SK-N-SH treated with all-trans-retinoic acid at 6 μM for 48 hours (cell line): ENCODE results near the gene PABPC1L.
"Not testable (repeated sequence)": the region's sequence is repeated elsewhere in the genome, so short reads cannot be mapped to it uniquely, and the experiment has no call there.

Experiments used
- ATAC-seq: fragments of 200-7000 bp; cut with Tn5 transposase; 3 replicates; pipeline ENCODE4 v1.9.1; 2020; ENCODE audit warnings: mild to moderate bottlenecking, moderate library complexity
- BACH2 ChIP-seq: fragments of 250-450 bp; sonication (Bioruptor Pico); IDR thresholded peaks from 2 replicates; pipeline ENCODE4 v1.9.0; 2021; ENCODE audit warnings: mild to moderate bottlenecking, borderline replicate concordance
- CSDC2 ChIP-seq: fragments of 250-450 bp; sonication (Bioruptor Pico); IDR thresholded peaks from 2 replicates; pipeline ENCODE4 v1.5.0; 2020; ENCODE audit warnings: mild to moderate bottlenecking, moderate library complexity
- ESRRG ChIP-seq: fragments of 250-450 bp; sonication (Bioruptor Pico); IDR thresholded peaks from 2 replicates; pipeline ENCODE4 v1.6.1; 2021; ENCODE audit warnings: mild to moderate bottlenecking
- GLIS3 ChIP-seq: fragments of 250-450 bp; sonication (Bioruptor Pico); IDR thresholded peaks from 2 replicates; pipeline ENCODE4 v1.5.0; 2020; ENCODE audit warnings: mild to moderate bottlenecking, moderate library complexity
- ISL1 ChIP-seq: fragments of 250-450 bp; sonication (Bioruptor Pico); IDR thresholded peaks from 2 replicates; pipeline ENCODE4 v2.1.2; 2022; ENCODE audit warnings: mild to moderate bottlenecking, moderate library complexity
- OSR1 ChIP-seq: fragments of 250-450 bp; sonication (Bioruptor Pico); IDR thresholded peaks from 2 replicates; pipeline ENCODE4 v1.8.0; 2022; ENCODE audit warnings: moderate library complexity, mild to moderate bottlenecking, inconsistent platforms
- PPARA ChIP-seq: fragments of 250-450 bp; sonication (Bioruptor Pico); IDR thresholded peaks from 2 replicates; pipeline ENCODE4 v1.5.0; 2020; ENCODE audit warnings: mild to moderate bottlenecking, borderline replicate concordance
- RARB ChIP-seq: fragments of 250-450 bp; sonication (Bioruptor Pico); IDR thresholded peaks from 2 replicates; pipeline ENCODE4 v1.8.0; 2021; ENCODE audit warnings: mild to moderate bottlenecking, moderate library complexity
- TOX ChIP-seq: fragments of 250-450 bp; sonication (Bioruptor Pico); IDR thresholded peaks from 2 replicates; pipeline ENCODE4 v1.8.0; 2021; ENCODE audit warnings: mild to moderate bottlenecking, moderate library complexity, borderline replicate concordance
- ZNF565 ChIP-seq: fragments of 450-650 bp; formaldehyde crosslinking; conservative IDR thresholded peaks from 2 replicates; pipeline ENCODE4 v1.5.0; 2020; ENCODE audit warnings: low read depth, mild to moderate bottlenecking, moderate library complexity
- ZNF70 ChIP-seq: fragments of 450-650 bp; formaldehyde crosslinking; IDR thresholded peaks from 2 replicates; pipeline ENCODE4 v1.5.0; 2020; ENCODE audit warnings: mild to moderate bottlenecking, moderate library complexity
- ZNF8 ChIP-seq: fragments of 450-650 bp; formaldehyde crosslinking; IDR thresholded peaks from 2 replicates; pipeline ENCODE4 v1.5.0; 2020; ENCODE audit warnings: mild to moderate bottlenecking, moderate library complexity
- TF ChIP-seq, protein P1 (sequence below): fragments of 250-450 bp; sonication (Bioruptor Pico); IDR thresholded peaks from 2 replicates; pipeline ENCODE4 v1.5.1; 2021; ENCODE audit warnings: mild to moderate bottlenecking, moderate library complexity
- TF ChIP-seq, protein P2 (sequence below): fragments of 250-450 bp; sonication (Bioruptor Pico); IDR thresholded peaks from 2 replicates; pipeline ENCODE4 v1.5.0; 2020; ENCODE audit warnings: mild to moderate bottlenecking, moderate library complexity
- TF ChIP-seq, protein P3 (sequence below): fragments of 250-450 bp; sonication (Bioruptor Pico); IDR thresholded peaks from 2 replicates; pipeline ENCODE4 v1.8.0; 2020; ENCODE audit warnings: mild to moderate bottlenecking, moderate library complexity, borderline replicate concordance
- TF ChIP-seq, protein P4 (sequence below): fragments of 250-450 bp; sonication (Bioruptor Pico); IDR thresholded peaks from 2 replicates; pipeline ENCODE4 v1.5.1; 2020; ENCODE audit warnings: low read depth, mild to moderate bottlenecking, moderate library complexity

Gene PABPC1L

DNA sequence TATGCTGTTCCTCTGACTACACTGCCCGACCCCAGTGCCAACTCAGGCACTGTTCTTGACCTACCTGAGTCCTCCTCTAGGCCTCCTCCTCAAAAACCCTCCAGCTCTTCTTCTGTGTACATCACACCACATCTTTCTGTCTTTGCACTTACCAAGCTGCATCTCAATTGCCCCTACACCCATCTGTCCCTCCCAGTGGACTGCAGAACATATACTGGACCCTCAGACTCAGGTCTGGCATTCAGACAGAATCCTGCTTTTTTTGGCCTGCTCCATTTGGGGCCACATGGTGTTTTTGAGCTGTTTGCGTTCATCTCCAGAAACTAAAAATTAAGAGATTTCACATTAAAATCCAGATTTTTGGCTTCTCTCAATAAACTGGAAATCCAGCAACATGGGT lies 47.6 kb upstream of the PABPC1L start (continued):
- no peak for TF ChIP-seq CSDC2 (CRISPR knock-in tag)

DNA sequence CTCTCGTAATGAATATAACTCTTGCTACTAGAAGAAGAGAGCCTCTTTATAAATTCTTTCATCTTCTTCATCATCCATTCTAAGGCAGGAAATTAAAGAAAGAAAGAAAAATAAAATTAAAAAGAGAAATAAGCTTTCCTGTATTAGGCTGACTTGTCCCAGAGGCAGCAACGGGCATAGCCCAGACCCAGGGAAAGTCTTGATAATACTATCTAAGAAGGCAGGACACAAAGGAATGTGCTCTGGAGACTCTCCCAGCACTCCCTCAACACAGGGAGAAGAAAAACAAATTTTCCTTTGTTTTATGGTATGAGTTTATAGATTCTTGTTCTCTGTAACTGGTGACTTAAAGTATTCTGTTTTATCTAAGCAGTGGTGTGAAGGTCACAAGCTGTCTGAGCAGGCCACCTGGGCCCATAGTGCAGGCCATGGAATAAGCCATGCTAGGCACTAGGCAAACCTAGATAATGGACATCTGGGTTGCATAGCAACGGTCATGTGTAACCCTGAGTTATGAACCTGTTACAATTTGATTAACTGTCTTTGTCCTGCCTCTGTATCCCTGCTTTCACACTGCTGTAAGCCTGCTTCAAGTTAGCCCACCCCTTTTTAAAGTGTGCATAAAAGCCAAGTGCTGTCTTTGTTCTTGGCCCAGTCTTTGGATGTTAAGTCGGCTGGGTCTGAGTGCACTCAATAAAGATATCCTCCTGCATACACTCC lies 46.3 kb upstream of the PABPC1L start:
- not testable (repeated sequence) for ATAC-seq

DNA sequence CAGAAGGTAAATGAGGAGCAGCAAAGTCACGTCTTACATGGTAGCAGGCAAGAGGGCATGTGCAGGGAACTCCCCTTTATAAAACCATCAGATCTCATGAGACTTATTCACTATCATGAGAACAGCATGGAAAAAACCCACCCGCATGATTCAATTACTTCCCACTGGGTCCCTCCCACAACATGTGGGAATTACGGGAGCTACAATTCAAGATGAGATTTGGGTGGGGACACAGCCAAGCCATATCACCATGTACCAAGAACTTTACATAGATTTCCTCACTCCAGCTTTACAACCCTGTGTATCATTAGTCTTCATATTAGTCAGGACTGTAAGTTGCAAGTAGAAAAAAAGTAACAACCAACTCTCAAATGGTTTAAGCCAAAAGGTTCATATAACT lies 45.4 kb upstream of the PABPC1L start:
- ATAC-seq = not testable (repeated sequence)

DNA sequence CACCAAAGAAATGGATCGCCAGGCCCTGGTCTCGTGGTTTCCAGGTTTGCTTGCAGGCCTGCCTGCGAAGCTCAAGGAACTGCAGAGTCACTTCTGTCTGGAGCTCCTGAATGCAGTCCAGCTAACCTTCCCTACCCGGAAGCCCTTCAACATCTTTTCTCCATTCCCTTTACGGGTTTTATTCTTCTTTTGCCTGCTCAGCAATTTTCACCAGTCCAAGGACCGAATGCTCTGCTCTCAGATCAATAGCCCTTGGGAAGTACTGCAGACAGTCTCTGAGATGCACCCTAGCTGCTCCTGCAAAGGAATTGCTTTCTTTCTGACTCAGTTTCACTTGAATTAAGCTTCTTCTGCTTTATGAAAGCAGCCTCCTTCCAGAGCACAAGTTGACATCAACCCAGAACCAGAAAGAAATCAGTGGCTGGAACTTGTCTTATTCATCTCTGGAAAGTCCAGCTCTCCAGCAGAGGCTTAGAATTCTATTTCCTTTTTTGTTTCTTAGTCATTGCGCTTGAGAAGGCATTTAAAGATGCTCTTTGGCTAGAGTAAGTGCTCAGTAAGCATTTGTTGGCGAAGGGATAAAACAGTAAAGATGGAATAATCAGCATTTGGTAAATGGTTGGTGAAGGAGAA lies 43.0 kb upstream of the PABPC1L start:
- no peak for ATAC-seq
- TF ChIP-seq ZNF70 (CRISPR knock-in tag) (no peak), CSDC2 (CRISPR knock-in tag) (no peak), RARB (CRISPR knock-in tag) (no peak)
- TF ChIP-seq, protein P1, sequence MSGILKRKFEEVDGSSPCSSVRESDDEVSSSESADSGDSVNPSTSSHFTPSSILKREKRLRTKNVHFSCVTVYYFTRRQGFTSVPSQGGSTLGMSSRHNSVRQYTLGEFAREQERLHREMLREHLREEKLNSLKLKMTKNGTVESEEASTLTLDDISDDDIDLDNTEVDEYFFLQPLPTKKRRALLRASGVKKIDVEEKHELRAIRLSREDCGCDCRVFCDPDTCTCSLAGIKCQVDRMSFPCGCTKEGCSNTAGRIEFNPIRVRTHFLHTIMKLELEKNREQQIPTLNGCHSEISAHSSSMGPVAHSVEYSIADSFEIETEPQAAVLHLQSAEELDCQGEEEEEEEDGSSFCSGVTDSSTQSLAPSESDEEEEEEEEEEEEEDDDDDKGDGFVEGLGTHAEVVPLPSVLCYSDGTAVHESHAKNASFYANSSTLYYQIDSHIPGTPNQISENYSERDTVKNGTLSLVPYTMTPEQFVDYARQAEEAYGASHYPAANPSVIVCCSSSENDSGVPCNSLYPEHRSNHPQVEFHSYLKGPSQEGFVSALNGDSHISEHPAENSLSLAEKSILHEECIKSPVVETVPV (CRISPR knock-in tag) = no peak
- TF ChIP-seq, all 23 proteins: peak for 0

DNA sequence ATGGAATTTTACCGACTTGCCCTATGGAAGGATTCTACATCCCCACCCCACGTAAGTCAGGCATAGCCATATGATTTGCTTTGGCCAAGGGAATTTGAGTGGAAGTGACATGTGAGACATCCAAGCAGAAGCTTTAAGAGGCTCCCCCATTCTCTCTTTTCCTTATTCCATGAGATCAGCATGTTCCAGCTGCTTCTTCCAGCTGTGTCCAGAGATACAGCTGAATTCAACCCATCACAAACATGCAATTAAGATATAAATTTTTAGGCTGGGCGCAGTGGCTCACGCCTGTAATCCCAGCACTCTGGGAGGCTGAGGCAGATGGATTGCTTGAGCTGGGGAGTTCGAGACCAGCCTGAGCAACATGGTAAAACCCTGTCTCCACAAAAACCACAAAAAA lies 40.4 kb upstream of the PABPC1L start:
- no peak for ATAC-seq
- TF ChIP-seq, protein P2, sequence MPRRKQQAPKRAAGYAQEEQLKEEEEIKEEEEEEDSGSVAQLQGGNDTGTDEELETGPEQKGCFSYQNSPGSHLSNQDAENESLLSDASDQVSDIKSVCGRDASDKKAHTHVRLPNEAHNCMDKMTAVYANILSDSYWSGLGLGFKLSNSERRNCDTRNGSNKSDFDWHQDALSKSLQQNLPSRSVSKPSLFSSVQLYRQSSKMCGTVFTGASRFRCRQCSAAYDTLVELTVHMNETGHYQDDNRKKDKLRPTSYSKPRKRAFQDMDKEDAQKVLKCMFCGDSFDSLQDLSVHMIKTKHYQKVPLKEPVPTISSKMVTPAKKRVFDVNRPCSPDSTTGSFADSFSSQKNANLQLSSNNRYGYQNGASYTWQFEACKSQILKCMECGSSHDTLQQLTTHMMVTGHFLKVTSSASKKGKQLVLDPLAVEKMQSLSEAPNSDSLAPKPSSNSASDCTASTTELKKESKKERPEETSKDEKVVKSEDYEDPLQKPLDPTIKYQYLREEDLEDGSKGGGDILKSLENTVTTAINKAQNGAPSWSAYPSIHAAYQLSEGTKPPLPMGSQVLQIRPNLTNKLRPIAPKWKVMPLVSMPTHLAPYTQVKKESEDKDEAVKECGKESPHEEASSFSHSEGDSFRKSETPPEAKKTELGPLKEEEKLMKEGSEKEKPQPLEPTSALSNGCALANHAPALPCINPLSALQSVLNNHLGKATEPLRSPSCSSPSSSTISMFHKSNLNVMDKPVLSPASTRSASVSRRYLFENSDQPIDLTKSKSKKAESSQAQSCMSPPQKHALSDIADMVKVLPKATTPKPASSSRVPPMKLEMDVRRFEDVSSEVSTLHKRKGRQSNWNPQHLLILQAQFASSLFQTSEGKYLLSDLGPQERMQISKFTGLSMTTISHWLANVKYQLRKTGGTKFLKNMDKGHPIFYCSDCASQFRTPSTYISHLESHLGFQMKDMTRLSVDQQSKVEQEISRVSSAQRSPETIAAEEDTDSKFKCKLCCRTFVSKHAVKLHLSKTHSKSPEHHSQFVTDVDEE = no peak
- TF ChIP-seq BACH2 (CRISPR knock-in tag) = no peak
- TF ChIP-seq, all 23 proteins: peak for 0

DNA sequence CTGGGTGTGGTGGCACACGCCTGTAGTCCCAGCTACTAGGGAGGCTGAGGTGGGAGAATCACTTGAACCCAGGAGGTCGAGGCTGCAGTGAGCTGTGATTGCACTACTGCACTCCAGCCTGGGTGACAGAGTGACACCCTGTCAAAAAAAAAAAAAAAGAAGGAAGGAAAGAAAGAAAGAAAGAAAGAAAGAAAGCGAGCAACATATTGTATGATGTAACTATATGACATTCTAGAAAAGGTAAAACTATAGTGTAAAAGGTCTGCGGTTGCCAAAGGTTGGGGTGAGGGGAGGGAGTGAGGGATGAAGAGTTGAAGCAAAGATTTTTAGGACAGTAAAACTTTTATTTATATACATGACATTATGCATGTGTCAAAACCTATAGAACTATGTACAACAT lies 27.5 kb upstream of the PABPC1L start:
- ATAC-seq = not testable (repeated sequence)

DNA sequence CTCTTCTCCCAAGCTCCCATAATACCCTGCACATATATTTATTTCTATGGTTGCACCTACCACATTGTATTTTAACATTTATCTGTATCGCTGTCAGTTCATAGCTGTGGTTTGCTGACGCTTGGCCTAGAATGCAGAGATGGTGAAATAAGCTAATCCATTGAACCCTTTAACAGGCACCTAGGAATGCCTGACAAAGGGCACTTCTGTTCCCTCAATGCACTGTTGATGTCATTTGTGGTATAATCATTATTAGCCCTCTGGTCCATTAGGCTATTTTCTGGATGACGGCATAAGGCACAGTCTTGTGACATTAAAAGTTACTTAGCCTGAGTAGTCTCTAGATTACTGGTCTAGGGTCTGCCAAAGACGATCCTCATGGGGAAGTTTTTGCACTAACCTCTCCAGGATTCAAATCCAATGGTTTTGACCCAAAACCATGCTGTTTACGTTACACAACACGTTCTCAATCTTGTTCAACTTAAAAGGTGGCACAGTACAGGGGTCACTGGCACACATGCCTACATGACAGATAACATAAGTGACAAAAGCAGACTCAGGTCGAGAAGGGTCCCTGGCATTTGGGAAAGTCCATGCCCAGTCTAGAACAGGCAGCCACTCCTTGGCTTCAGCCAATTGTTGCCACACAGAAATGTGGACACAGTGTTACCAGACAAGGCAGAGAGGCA lies 26.5 kb upstream of the PABPC1L start:
- ATAC-seq = no peak
- TF ChIP-seq RARB (CRISPR knock-in tag) (no peak), CSDC2 (CRISPR knock-in tag) (no peak), ZNF8 (no peak), PPARA (CRISPR knock-in tag) (no peak), ZNF565 (no peak), ISL1 (CRISPR knock-in tag) (no peak), GLIS3 (CRISPR knock-in tag) (no peak), OSR1 (no peak), ZNF70 (CRISPR knock-in tag) (no peak), TOX (CRISPR knock-in tag) (no peak), ESRRG (CRISPR knock-in tag) (no peak)
- TF ChIP-seq, protein P2 = no peak
- TF ChIP-seq, protein P3, sequence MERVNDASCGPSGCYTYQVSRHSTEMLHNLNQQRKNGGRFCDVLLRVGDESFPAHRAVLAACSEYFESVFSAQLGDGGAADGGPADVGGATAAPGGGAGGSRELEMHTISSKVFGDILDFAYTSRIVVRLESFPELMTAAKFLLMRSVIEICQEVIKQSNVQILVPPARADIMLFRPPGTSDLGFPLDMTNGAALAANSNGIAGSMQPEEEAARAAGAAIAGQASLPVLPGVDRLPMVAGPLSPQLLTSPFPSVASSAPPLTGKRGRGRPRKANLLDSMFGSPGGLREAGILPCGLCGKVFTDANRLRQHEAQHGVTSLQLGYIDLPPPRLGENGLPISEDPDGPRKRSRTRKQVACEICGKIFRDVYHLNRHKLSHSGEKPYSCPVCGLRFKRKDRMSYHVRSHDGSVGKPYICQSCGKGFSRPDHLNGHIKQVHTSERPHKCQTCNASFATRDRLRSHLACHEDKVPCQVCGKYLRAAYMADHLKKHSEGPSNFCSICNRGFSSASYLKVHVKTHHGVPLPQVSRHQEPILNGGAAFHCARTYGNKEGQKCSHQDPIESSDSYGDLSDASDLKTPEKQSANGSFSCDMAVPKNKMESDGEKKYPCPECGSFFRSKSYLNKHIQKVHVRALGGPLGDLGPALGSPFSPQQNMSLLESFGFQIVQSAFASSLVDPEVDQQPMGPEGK (CRISPR knock-in tag) = no peak
- TF ChIP-seq, protein P1 (CRISPR knock-in tag) = no peak
- TF ChIP-seq, protein P4, sequence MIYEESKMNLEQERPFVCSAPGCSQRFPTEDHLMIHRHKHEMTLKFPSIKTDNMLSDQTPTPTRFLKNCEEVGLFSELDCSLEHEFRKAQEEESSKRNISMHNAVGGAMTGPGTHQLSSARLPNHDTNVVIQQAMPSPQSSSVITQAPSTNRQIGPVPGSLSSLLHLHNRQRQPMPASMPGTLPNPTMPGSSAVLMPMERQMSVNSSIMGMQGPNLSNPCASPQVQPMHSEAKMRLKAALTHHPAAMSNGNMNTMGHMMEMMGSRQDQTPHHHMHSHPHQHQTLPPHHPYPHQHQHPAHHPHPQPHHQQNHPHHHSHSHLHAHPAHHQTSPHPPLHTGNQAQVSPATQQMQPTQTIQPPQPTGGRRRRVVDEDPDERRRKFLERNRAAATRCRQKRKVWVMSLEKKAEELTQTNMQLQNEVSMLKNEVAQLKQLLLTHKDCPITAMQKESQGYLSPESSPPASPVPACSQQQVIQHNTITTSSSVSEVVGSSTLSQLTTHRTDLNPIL (CRISPR knock-in tag) = no peak
